Neural progenitor cell (in vitro differentiated cells): ENCODE results near the gene RNF7. TPM values are rescaled to one million over a fixed set of nuclear protein-coding genes. Genes with fewer than 3 reads are reported as not detected.

Experiments
- DNase-seq: peaks from one replicate; pipeline ENCODE4 v3.0.0-alpha.2; 2016; ENCODE audit warnings: low spot score
- H2AFZ ChIP-seq: fragments of 200-600 bp; sonication (generic); replicated peaks from 2 replicates; pipeline ENCODE4 v1.6.1; 2016; ENCODE audit warnings: antibody characterized with exemption
- H3F3A ChIP-seq: fragments of 200-600 bp; sonication (generic); 2 replicates; pipeline ENCODE4 v1.6.1; 2016; ENCODE audit warnings: antibody characterized with exemption, low read depth
- H3K27ac ChIP-seq: fragments of 200-600 bp; sonication (generic); 2 replicates; pipeline ENCODE4 v1.5.1; 2016; ENCODE audit warnings: mild to moderate bottlenecking
- H3K27me3 ChIP-seq: fragments of 200-600 bp; sonication (generic); 2 replicates; pipeline ENCODE4 v1.6.1; 2016; ENCODE audit warnings: mild to moderate bottlenecking, moderate library complexity
- H3K36me3 ChIP-seq: fragments of 200-600 bp; sonication (generic); 2 replicates; pipeline ENCODE4 v1.5.1; 2016
- H3K4me1 ChIP-seq: fragments of 200-600 bp; sonication (generic); 2 replicates; pipeline ENCODE4 v1.6.1; 2016; ENCODE audit warnings: mixed run types
- H3K4me2 ChIP-seq: fragments of 200-600 bp; sonication (generic); 2 replicates; pipeline ENCODE4 v1.6.1; 2016
- H3K4me3 ChIP-seq: fragments of 200-600 bp; sonication (generic); 2 replicates; pipeline ENCODE4 v1.5.1; 2016
- H3K79me2 ChIP-seq: fragments of 200-600 bp; sonication (generic); 2 replicates; pipeline ENCODE4 v1.6.1; 2016; ENCODE audit warnings: low read depth
- H3K9ac ChIP-seq: fragments of 200-600 bp; sonication (generic); 2 replicates; pipeline ENCODE4 v1.6.1; 2016
- H3K9me3 ChIP-seq: fragments of 200-600 bp; sonication (generic); 2 replicates; pipeline ENCODE4 v1.5.1; 2016; ENCODE audit warnings: low read depth
- H4K20me1 ChIP-seq: fragments of 200-600 bp; sonication (generic); 2 replicates; pipeline ENCODE4 v1.6.1; 2016; ENCODE audit warnings: low read depth
- H3K27ac Mint-ChIP-seq: 3 replicates; pipeline ENCODE4 v1.8.0; 2021; ENCODE audit warnings: mixed read lengths
- H3K27me3 Mint-ChIP-seq: 2 replicates; pipeline ENCODE4 v1.8.0; 2022; ENCODE audit warnings: low read depth, mild to moderate bottlenecking, inconsistent platforms, moderate library complexity, mixed read lengths; ENCODE audit not compliant: insufficient read depth
- H3K36me3 Mint-ChIP-seq: 3 replicates; pipeline ENCODE4 v1.8.0; 2021; ENCODE audit warnings: mixed read lengths
- H3K4me1 Mint-ChIP-seq: 3 replicates; pipeline ENCODE4 v1.8.0; 2021; ENCODE audit warnings: mixed read lengths
- H3K4me3 Mint-ChIP-seq: 3 replicates; pipeline ENCODE4 v1.8.0; 2021; ENCODE audit warnings: mild to moderate bottlenecking, moderate library complexity, mixed read lengths
- H3K9me3 Mint-ChIP-seq: 3 replicates; pipeline ENCODE4 v1.8.0; 2020; ENCODE audit warnings: mixed read lengths
- CTCF ChIP-seq: fragments of 200-600 bp; sonication (generic); IDR thresholded peaks from 2 replicates; pipeline ENCODE4 v1.5.1; 2017; ENCODE audit warnings: antibody characterized with exemption, mild to moderate bottlenecking
- EZH2 ChIP-seq: fragments of 200-600 bp; sonication (generic); IDR thresholded peaks from 2 replicates; pipeline ENCODE4 v1.6.1; 2017; ENCODE audit warnings: antibody characterized with exemption, mild to moderate bottlenecking, moderate library complexity
- EZH2phosphoT487 ChIP-seq: fragments of 200-600 bp; sonication (generic); IDR thresholded peaks from 2 replicates; pipeline ENCODE4 v1.6.1; 2017; ENCODE audit warnings: antibody characterized with exemption
- total RNA-seq: library from RNA; depleted of rRNA; stranded (reverse); fragments of >200 nt; gene quantifications from 2 replicates; pipeline ENCODE4 v1.2.3, GENCODE V29; 2015; ENCODE audit warnings: low replicate concordance

The RNF7 gene
- total RNA-seq, 1 donor from 2014 or later: 105 TPM

DNA sequence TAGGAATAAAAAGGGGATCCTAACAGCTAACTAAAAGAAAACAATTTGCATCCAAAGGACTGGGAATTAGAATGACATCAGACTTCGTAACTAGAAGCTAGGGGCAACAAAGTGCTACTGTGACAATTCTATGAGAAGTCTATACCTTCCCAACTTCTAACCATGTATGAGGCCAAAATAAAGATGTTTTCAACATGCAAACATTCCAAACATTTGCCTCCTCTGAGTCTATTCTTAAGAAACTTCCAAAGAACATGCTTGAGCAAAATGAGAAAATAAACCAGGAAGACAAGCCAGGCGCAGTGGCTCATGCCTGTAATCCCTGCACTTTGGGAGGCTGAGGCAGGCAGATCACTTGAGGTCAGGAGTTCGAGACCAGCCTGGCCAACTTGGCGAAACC is 13.1 kb upstream of the RNF7 start:
- H3K27me3 ChIP-seq: no peaks in the 10 kb centered on the region
- H4K20me1 ChIP-seq: no peaks in the 10 kb centered on the region
- no peak overlapping the region for H3K4me3 ChIP-seq
- Mint-ChIP-seq H3K36me3 (no peaks in the 10 kb centered on the region), H3K4me1 (no peaks in the 10 kb centered on the region), H3K9me3 (no peaks in the 10 kb centered on the region), H3K4me3 (no peak overlapping the region), H3K27ac (no peak overlapping the region), H3K27me3 (peaks cover under 1% of the 10 kb centered on the region)
- no peak overlapping the region for H3K4me2 ChIP-seq
- no peaks in the 10 kb centered on the region for H3F3A ChIP-seq
- H3K79me2 ChIP-seq: no peaks in the 10 kb centered on the region
- H3K27ac ChIP-seq: no peak overlapping the region
- no peaks in the 10 kb centered on the region for H3K36me3 ChIP-seq
- no peak overlapping the region for H2AFZ ChIP-seq
- no peaks in the 10 kb centered on the region for H3K9me3 ChIP-seq
- DNase-seq: no peak
- H3K4me1 ChIP-seq: no peaks in the 10 kb centered on the region
- TF ChIP-seq EZH2phosphoT487: no peak
- TF ChIP-seq EZH2: no peak
- TF ChIP-seq CTCF: no peak
- no peak overlapping the region for H3K9ac ChIP-seq

DNA sequence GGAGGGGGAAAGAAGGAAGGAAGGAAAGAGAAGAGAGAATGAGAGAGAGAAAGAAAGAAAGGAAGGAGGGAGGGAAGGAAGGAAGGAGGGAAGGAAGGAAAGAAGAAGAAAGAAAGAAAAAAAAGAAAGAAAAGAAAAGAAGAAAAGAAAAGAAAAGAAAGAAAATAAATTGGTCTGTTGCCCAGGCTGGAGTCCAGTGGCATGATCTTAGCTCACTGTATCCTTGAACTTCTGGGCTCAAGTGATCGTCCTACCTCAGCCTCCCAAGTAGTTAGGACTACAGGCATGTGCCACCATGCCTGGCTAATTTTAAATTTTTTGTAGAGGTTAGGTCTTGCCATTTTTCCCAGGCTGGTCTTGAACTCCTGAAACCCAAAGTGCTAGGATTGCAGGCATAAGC is 11.6 kb upstream of the RNF7 start:
- H3F3A ChIP-seq: no peaks in the 10 kb centered on the region
- H3K79me2 ChIP-seq: no peaks in the 10 kb centered on the region
- no peaks in the 10 kb centered on the region for H3K4me1 ChIP-seq
- H3K27me3 ChIP-seq: no peaks in the 10 kb centered on the region
- H3K4me1 Mint-ChIP-seq: no peaks in the 10 kb centered on the region
- H3K36me3 ChIP-seq: no peaks in the 10 kb centered on the region
- no peak overlapping the region for H3K4me2 ChIP-seq
- H3K4me3 Mint-ChIP-seq: no peak overlapping the region
- no peaks in the 10 kb centered on the region for H3K9me3 ChIP-seq
- H3K27ac ChIP-seq: no peak overlapping the region
- H3K36me3 Mint-ChIP-seq: no peaks in the 10 kb centered on the region
- H3K27ac Mint-ChIP-seq: no peak overlapping the region
- no peaks in the 10 kb centered on the region for H4K20me1 ChIP-seq
- TF ChIP-seq CTCF (no peak), EZH2phosphoT487 (no peak), EZH2 (no peak)
- H3K9me3 Mint-ChIP-seq: no peaks in the 10 kb centered on the region
- no peak overlapping the region for H3K9ac ChIP-seq
- DNase-seq: no peak
- no peak overlapping the region for H2AFZ ChIP-seq
- no peak overlapping the region for H3K4me3 ChIP-seq
- no peaks in the 10 kb centered on the region for H3K27me3 Mint-ChIP-seq

DNA sequence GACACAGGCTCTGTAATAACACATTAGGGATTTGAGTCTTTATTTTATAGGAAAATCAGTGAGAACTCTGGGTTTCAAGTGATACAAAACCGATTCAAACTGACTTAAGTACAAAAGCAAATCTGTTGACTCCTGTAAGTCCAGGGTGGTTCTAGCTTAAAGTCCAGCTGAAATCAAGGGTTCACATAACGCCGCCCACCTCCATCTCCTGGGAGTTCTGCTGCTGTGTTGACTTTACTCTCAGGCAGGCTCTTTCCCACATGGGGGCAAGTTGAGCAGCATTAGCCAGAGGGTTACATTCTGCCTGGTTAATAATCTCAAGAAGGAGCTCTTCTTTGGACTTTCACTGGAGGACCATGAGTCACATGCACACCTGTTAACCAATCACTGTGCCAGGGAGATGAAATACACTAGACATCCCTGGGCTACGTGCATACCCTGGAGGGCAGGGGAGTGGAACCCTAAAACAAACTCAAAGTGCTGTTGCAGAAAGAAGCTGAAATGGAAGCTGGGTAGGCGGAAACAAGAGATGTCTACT is 9.7 kb upstream of the RNF7 start:
- Mint-ChIP-seq H3K27ac (no peak overlapping the region), H3K36me3 (no peaks in the 10 kb centered on the region), H3K4me1 (no peaks in the 10 kb centered on the region), H3K9me3 (no peaks in the 10 kb centered on the region), H3K4me3 (no peak overlapping the region), H3K27me3 (peaks cover 2% of the 10 kb centered on the region)
- H2AFZ ChIP-seq: peak overlapping the region; percentile 79
- H3K4me2 ChIP-seq: no peak overlapping the region
- H3K9me3 ChIP-seq: no peaks in the 10 kb centered on the region
- no peaks in the 10 kb centered on the region for H3K4me1 ChIP-seq
- TF ChIP-seq EZH2phosphoT487: no peak
- no peak for TF ChIP-seq EZH2
- TF ChIP-seq CTCF: no peak
- no peaks in the 10 kb centered on the region for H3K36me3 ChIP-seq
- no peak overlapping the region for H3K4me3 ChIP-seq
- H3K27ac ChIP-seq: no peak overlapping the region
- no peak overlapping the region for H3K9ac ChIP-seq
- H3K79me2 ChIP-seq: no peaks in the 10 kb centered on the region
- no peak for DNase-seq
- H4K20me1 ChIP-seq: no peaks in the 10 kb centered on the region
- no peaks in the 10 kb centered on the region for H3F3A ChIP-seq
- no peaks in the 10 kb centered on the region for H3K27me3 ChIP-seq
